ENCODE measurements around the gene GAN. TPM values are rescaled to one million over a fixed set of nuclear protein-coding genes. Genes with fewer than 3 reads are reported as not detected.

The GAN gene
- total and polyA plus RNA-seq, 9 of the 15 experiments (the other 6 are each of a cell fraction or from before 2014, with no cell fraction given), result 0.83 to 15.1 (median 5.2) TPM

DNA sequence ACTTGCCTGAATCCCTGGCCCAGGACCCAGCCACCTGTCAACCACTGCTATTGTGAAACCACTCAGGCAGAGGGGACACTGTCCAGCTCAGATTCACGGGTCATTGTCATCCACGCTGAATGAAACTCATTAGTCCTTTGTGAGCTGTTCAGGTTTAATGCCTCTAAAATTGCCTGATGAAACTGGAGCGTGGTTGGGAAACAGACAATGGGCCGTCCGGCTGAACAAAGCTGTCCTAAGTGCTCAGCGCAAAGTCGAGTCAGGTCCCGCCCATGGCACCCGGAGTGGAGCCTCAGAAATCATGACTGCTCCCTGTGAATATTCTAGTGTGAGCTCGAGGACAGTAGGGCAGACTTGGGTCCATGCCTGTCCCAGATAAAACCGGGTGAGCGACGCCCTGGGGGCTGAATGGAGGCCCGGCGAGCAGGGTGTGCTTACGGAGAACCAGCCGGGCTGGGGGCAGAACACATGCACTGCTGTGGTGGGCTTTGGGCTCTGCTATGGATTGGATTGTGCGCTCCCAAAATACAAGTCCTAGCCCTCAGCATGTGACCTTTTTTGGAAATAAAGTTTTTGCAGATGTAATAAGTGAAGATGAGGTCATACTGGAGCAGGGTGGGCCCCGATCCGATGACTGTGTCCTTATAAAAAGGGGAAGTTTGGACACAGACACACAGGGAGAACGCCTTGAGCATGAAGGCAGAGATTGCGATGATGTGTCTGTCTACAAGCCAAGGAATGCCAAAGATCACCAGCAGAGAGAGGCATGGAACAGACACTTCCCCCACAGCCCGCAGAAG, 117.0 kb downstream of the GAN start (continued):
- TF ChIP-seq, protein P1, sequence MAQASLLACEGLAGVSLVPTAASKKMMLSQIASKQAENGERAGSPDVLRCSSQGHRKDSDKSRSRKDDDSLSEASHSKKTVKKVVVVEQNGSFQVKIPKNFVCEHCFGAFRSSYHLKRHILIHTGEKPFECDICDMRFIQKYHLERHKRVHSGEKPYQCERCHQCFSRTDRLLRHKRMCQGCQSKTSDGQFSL (CRISPR knock-in tag; IDR thresholded peaks at IDR 0.05), result 0 out of 2 replicates have a peak, but pooled peaks have one; percentile 51
- TF ChIP-seq, protein P1 (tag; IDR thresholded peaks at IDR 0.05), result no peak
- TF ChIP-seq JUN (IDR thresholded peaks at IDR 0.05; ENCODE audit: borderline replicate concordance, low read depth, low read length) (peak; percentile 86), JUN (CRISPR knock-in tag; IDR thresholded peaks at IDR 0.05; ENCODE audit: borderline replicate concordance) (peak; percentile 52; the same call in 1 of the 2 replicates), NR2C1 (IDR thresholded peaks at IDR 0.05) (no peak), NR2C1 (tag; IDR thresholded peaks at IDR 0.05) (no peak), SMARCE1 (IDR thresholded peaks at IDR 0.05) (0 out of 2 replicates have a peak, but pooled peaks have one; percentile 27), RBFOX2 (IDR thresholded peaks at IDR 0.05; ENCODE audit: low read depth, low read length) (no peak), NFE2 (IDR thresholded peaks at IDR 0.05; ENCODE audit: low read depth) (peak; percentile 38), L3MBTL2 (IDR thresholded peaks at IDR 0.05) (0 out of 2 replicates have a peak, but pooled peaks have one; percentile 58), ZKSCAN1 (IDR thresholded peaks at IDR 0.05; ENCODE audit: low read depth, low read length) (peak; percentile 48; the same call in 1 of the 2 replicates), CEBPB (tag; IDR thresholded peaks at IDR 0.05) (peak; percentile 71), BDP1 (IDR thresholded peaks at IDR 0.05; ENCODE audit: insufficient read depth, insufficient read length) (no peak), ZNF507 (tag; conservative IDR thresholded peaks at IDR 0.05) (0 out of 2 replicates have a peak, but pooled peaks have one; percentile 10), FOXK1 (CRISPR knock-in tag; IDR thresholded peaks at IDR 0.05; ENCODE audit: borderline replicate concordance) (no peak), CREB1 (IDR thresholded peaks at IDR 0.05) (no peak), CREB1 (CRISPR knock-in tag; IDR thresholded peaks at IDR 0.05) (peak; percentile 39; the same call in 1 of the 2 replicates), BRCA1 (IDR thresholded peaks at IDR 0.05) (no peak), BRCA1 (CRISPR knock-in tag; IDR thresholded peaks at IDR 0.05) (peak; percentile 85; the same call in 1 of the 2 replicates), ZNF197 (CRISPR knock-in tag; IDR thresholded peaks at IDR 0.05; ENCODE audit: low read depth) (peak; percentile 50; the same call in 1 of the 2 replicates), XRCC5 (IDR thresholded peaks at IDR 0.05; ENCODE audit: low read depth, low read length) (no peak), TEAD4 (IDR thresholded peaks at IDR 0.05; ENCODE audit: low read length) (peak; percentile 32; the same call in 1 of the 2 replicates), TEAD4 (CRISPR knock-in tag; IDR thresholded peaks at IDR 0.05; ENCODE audit: borderline replicate concordance) (no peak)
- TF ChIP-seq, protein P2, sequence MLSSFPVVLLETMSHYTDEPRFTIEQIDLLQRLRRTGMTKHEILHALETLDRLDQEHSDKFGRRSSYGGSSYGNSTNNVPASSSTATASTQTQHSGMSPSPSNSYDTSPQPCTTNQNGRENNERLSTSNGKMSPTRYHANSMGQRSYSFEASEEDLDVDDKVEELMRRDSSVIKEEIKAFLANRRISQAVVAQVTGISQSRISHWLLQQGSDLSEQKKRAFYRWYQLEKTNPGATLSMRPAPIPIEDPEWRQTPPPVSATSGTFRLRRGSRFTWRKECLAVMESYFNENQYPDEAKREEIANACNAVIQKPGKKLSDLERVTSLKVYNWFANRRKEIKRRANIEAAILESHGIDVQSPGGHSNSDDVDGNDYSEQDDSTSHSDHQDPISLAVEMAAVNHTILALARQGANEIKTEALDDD (IDR thresholded peaks at IDR 0.05), result peak; percentile 26; the same call in 1 of the 2 replicates
- TF ChIP-seq, protein P3, sequence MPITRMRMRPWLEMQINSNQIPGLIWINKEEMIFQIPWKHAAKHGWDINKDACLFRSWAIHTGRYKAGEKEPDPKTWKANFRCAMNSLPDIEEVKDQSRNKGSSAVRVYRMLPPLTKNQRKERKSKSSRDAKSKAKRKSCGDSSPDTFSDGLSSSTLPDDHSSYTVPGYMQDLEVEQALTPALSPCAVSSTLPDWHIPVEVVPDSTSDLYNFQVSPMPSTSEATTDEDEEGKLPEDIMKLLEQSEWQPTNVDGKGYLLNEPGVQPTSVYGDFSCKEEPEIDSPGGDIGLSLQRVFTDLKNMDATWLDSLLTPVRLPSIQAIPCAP (CRISPR knock-in tag; IDR thresholded peaks at IDR 0.05; ENCODE audit: borderline replicate concordance), result no peak
- TF ChIP-seq, protein P4, sequence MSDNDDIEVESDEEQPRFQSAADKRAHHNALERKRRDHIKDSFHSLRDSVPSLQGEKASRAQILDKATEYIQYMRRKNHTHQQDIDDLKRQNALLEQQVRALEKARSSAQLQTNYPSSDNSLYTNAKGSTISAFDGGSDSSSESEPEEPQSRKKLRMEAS (CRISPR knock-in tag; IDR thresholded peaks at IDR 0.05), result peak; percentile 52
